GM10847 (cell line): ENCODE data around the gene SLC15A4.

Experiments used
- POLR2A ChIP-seq: IDR thresholded peaks from 2 replicates; pipeline ENCODE4 v1.6.1; 2011; ENCODE audit not compliant: insufficient read length; ENCODE audit errors: extremely low read depth

Gene SLC15A4

DNA sequence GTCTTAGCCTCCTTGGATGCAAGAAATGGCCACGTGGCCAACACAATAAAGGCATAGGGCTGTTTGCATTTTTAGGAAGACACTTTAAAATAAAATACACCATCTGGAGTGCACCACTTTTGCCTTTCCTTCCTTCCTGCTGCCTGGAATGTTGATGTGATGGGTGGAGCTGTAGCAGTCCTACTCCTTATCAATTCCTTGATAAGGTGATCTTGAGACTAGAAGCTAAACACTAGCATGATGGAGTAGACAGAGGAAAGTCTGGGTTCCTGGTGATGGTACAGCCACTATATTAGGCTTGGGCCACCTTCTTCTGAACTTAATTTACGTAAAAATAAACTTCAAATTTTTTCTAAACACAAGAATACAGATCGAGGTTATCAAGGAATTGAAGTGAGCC lies 26.6 kb upstream of the SLC15A4 start:
- no peak for TF ChIP-seq POLR2A

GRCh38 chr12:128848371-128848770 lies 24.6 kb upstream of the SLC15A4 start:
- TF ChIP-seq POLR2A, result no peak

GRCh38 chr12:128844031-128844635 lies 20.4 kb upstream of the SLC15A4 start:
- no peak for TF ChIP-seq POLR2A

GRCh38 chr12:128843538-128843937 lies 19.8 kb upstream of the SLC15A4 start:
- no peak for TF ChIP-seq POLR2A

DNA sequence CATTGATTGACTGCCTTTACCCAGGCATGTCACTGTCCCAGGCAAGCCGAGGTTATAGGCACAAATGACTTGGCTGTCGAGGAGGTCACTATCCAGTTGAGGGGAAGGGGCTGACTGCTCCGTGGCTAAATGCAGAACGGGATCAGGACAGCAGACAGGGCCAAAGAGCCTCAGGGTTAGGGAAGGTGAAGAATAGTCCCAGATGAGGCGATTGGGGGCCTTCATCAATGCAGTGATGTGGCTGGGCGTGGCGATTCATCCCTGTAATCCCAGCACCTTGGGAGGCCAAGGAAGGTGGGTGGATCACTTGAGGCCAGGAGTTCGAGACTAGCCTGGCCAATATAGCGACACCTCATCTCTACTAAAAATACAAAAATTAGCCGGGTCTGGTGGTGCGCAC lies 18.8 kb upstream of the SLC15A4 start:
- no peak for TF ChIP-seq POLR2A

DNA sequence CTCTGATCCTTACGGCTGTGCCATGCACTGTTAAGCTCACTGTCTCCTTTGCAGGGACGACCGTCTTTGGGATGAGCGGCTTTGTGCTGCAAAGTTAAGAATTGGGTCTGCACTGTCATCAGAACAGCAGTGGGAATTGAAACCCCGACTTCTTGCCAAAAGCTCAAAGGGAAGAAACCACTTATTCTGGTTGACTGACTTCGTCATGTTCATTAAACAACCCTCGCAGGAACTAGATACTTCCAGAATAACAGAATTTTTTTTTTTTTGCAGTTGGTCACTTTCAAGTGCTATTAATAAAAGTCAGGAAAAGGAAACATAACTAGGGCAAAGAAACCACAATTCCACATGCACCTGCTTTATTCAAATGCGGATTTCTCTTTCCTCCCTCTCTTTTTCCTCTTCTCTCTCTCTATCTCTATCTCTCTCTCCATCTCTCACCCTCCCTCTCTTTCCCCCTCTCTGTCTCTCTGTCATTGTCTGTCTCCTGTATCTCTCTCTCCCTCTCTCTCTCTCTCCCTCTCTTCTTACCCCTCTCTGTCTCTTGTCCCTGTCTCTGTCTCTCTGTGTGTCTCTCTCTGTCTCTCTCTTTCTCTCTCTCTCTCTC lies 17.2 kb upstream of the SLC15A4 start:
- TF ChIP-seq POLR2A, result no peak

DNA sequence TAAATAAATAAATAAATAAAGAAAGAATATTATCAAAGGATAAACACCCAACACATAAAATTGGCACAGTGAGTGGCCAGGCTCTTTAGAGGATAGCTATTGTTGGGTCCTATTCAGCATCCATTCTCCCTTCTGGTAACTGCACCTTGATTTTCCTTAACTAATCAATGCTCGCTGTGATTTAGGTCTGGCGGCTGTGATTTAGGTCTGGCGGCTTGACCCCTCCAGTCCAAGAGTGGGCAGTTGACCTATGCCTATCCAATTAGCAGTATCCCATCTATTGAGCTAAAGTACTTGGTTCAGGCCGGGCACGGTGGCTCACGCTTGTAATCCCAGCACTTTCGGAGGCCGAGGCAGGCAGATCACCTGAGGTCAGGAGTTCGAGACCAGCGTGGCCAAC lies 9.7 kb upstream of the SLC15A4 start:
- TF ChIP-seq POLR2A, result no peak

- TF ChIP-seq POLR2A, result no peak
Measured at GRCh38 chr12:128830505-128830893, 6.7 kb upstream of the SLC15A4 start.

DNA sequence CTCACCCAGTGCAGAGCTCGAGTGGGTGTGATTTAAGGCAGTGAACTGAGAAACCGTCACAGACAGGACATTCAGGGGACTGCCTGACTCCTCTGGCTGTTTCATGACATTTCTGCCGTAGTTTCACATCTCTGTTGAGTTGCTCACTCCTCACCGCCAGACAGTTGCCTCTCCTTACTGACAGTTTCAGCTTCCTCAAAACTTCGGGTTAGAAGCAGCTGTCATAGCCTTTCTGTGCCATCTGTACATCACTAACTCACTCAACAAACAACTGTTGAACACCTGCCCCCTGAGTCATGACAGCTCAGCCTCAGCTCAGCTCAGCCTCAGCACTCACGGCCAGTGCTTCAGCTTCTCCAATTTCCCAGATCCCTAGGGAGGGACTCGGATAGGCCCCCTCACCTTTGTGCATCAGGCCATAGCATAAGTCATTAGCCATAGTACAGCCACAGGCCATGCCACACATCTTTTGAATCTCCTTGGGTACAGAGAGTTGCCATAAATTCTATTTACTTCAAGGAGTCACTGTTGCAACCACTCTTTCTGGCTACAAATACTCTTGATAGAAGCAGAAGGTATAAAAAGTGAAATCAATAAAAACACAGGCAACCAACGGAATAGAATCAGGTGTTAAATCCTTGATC lies 6.2 kb upstream of the SLC15A4 start:
- TF ChIP-seq POLR2A, result no peak

GRCh38 chr12:128827724-128828123 lies 4.0 kb upstream of the SLC15A4 start:
- no peak for TF ChIP-seq POLR2A

DNA sequence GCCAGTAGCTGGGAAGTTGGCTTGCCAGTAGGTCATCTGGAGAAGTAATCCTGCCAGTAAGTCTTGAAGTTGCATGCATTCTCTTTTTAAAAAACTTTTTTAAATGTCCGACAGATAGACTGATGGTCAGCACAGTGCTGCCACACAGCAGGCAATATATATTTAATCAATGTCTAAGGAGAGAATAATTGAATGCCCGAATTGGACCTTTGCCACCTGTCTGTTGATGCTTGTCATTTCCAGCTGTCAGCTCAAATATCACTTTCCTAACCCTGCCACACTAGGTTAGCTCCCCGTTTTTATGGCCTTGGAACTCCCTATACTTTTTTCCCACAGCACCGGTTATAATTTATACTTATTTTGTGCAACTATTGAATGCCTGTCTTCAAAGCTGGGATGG lies 2.1 kb upstream of the SLC15A4 start:
- no peak for TF ChIP-seq POLR2A

DNA sequence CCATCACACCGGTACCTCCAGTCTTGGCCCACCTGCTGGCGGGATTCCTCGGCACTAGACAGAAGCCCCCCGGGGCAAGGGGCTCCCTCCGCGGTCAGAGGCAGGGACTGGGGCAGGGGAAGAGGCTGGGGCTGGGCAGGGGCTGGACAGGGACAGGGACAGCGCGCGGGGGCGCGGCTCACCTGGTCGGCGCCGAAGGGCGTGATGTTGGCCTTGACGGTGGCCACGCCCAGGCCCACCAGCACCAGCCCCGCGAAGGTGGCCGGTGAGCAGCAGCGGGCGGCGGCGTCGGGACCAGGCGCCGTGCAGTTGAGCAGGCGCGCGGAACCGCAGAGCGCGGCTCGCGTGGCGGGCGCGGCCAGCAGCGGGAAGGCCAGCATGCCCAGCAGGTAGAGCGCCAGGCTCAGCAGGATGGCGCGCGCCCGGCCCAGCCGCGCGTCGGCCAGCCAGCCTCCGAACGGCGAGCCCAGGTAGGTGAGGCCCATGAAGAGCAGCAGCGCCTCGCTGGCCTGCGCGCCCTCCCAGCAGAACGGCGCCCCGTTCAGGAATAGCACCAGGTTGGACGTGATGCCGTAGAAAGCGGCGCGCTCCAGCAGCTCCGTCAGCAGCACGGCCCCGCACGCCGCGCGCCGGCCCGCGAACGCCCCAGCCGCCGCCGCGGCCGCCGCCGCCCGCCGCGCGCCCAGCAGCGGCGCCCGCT lies 392 bp downstream of the SLC15A4 start:
- TF ChIP-seq POLR2A, result peak; percentile 49

- TF ChIP-seq POLR2A, result no peak
Measured at GRCh38 chr12:128820723-128821432, 2.9 kb downstream of the SLC15A4 start.

DNA sequence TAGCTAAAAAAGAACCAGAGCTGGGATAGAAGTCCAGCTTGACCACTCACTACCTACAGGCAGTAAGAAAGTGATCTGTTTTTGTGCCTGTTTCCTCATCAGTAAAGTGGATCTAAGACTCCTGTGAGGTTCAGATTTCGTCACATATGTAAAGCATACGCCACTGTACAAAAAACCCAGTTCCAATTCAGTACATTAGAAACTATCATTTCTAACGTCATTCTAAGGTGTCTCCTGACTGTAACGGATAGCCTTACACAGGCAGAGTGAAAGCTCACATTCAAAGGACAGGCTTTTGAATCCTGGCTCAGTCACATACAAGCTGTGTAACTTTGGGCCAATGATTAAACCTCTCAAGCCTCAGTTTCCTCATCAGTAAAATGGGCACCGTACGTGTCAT lies 3.5 kb downstream of the SLC15A4 start:
- TF ChIP-seq POLR2A, result no peak

GRCh38 chr12:128819293-128820144 lies 4.2 kb downstream of the SLC15A4 start:
- no peak for TF ChIP-seq POLR2A
